Head of caudate nucleus (tissue), 42 donors: ENCODE results near the gene PON2.
A peak's percentile ranks its signal among the peaks of the same experiment; 100 is the strongest.

Source experiments
- DNase-seq, 42 donors: peaks; one replicate each; pipeline versions ENCODE4 v3.0.0 to v3.0.0-alpha.2; 2020 to 2021; ENCODE audit warnings: mixed read lengths in 7 of 42
- intact Hi-C: fragments of 100-400 bp; cut with DNase I; formaldehyde crosslinking; loops from one replicate; pipeline ENCODE4 v1.15.0; 2022

PON2 gene

GRCh38 chr7:95373323-95373722, 61.5 kb downstream of the PON2 start:
- DNase-seq: no peak
- intact Hi-C loops: no loop called here

- intact Hi-C loops: no loop called here
- DNase-seq: no peak
Measured at GRCh38 chr7:95368235-95368634, 66.6 kb downstream of the PON2 start.

- DNase-seq: no peak
- intact Hi-C loops: no loop called here
Measured at GRCh38 chr7:95367606-95368005, 67.2 kb downstream of the PON2 start.

GRCh38 chr7:95365151-95365550, 69.7 kb downstream of the PON2 start:
- intact Hi-C loops: no loop called here
- no peak for DNase-seq

GRCh38 chr7:95357623-95358022, 77.2 kb downstream of the PON2 start:
- peak in 6 of 42 donors; percentile 1 to 50 (median 10) for DNase-seq
- intact Hi-C loops: loop anchor here (5.0 kb wide), 1 partner anchor 125 kb away; no protein-coding TSS in a partner anchor
